Natural killer cell (primary cell): ENCODE data around the gene LRRC10B. TPM values are rescaled to one million over a fixed set of nuclear protein-coding genes. Genes with fewer than 3 reads are reported as not detected.

Experiments used
- ATAC-seq, 3 donors: fragments of 150-1000 bp in 2 of 3; fragments of 200-7000 bp in 1 of 3; cut with Tn5 transposase; 1 replicate in 1 of 3; 2 replicates in 2 of 3; pipeline ENCODE4 v1.10.0; 2021; ENCODE audit warnings: mild to moderate bottlenecking in 2 of 3, moderate library complexity in 2 of 3
- DNase-seq, 2 donors: peaks; one replicate each; pipeline versions ENCODE4 v3.0.0 to v3.0.0-alpha.2; 2013 to 2021; ENCODE audit warnings: mixed read lengths in 1 of 2
- H3K27ac ChIP-seq: one replicate; pipeline ENCODE4 v1.5.1; 2013; ENCODE audit warnings: mild to moderate bottlenecking, low read length
- H3K27me3 ChIP-seq: one replicate; pipeline ENCODE4 v1.6.1; 2013; ENCODE audit warnings: low read length; ENCODE audit not compliant: control insufficient read depth, insufficient read depth
- H3K36me3 ChIP-seq: one replicate; pipeline ENCODE4 v1.6.1; 2013; ENCODE audit warnings: low read length; ENCODE audit not compliant: control insufficient read depth, insufficient read depth
- H3K4me1 ChIP-seq: one replicate; pipeline ENCODE4 v1.6.1; 2013; ENCODE audit warnings: low read length; ENCODE audit not compliant: control insufficient read depth, insufficient read depth
- H3K4me3 ChIP-seq: one replicate; pipeline ENCODE4 v1.5.1; 2013; ENCODE audit warnings: low read length
- H3K9me3 ChIP-seq: one replicate; pipeline ENCODE4 v1.6.1; 2013; ENCODE audit warnings: low read length; ENCODE audit not compliant: control insufficient read depth, insufficient read depth
- H3K27ac Mint-ChIP-seq, 2 donors: one replicate each; pipeline ENCODE4 v1.8.0; 2022; ENCODE audit warnings: mild to moderate bottlenecking in 2 of 2, mixed read lengths in 2 of 2, moderate library complexity in 1 of 2
- H3K27me3 Mint-ChIP-seq, 2 donors: one replicate each; pipeline ENCODE4 v1.8.0; 2022; ENCODE audit warnings: low read depth in 2 of 2, mixed read lengths in 2 of 2
- H3K36me3 Mint-ChIP-seq: one replicate; pipeline ENCODE4 v1.8.0; 2022; ENCODE audit warnings: mixed read lengths
- H3K4me1 Mint-ChIP-seq, 2 donors: one replicate each; pipeline ENCODE4 v1.8.0; 2022; ENCODE audit warnings: mixed read lengths in 2 of 2
- H3K4me3 Mint-ChIP-seq: one replicate; pipeline ENCODE4 v1.8.0; 2022; ENCODE audit warnings: mild to moderate bottlenecking, moderate library complexity, mixed read lengths
- H3K9me3 Mint-ChIP-seq, 2 donors: one replicate each; pipeline ENCODE4 v1.8.0; 2022; ENCODE audit warnings: mixed read lengths in 2 of 2
- WGBS: methylation state at CpG from one replicate; pipeline ENCODE4 v1.1.7; 2013; ENCODE audit warnings: missing lambda C conversion rate; ENCODE audit not compliant: insufficient coverage; 5-methylcytosine and 5-hydroxymethylcytosine counted together
- intact Hi-C: fragments of 100-400 bp; cut with micrococcal nuclease; formaldehyde crosslinking; loops from one replicate; pipeline ENCODE4 v1.14.2; 2022
- total RNA-seq, 4 donors: library from RNA; stranded (reverse); fragments of 120-200 nt in 1 of 4; gene quantifications; one replicate each; pipeline versions ENCODE4 v1.2.3 to v1.2.4, GENCODE V29; 2013 to 2022
- TF ChIP-seq, protein P1 (sequence below): fragments of 200-600 bp; IDR thresholded peaks from one replicate; pipeline ENCODE4 v1.8.0; 2022; ENCODE audit warnings: antibody characterized with exemption

Gene LRRC10B
- total RNA-seq, 3 donors from 2014 or later (not counting 1 experiment from before 2014, with no cell fraction given): not detected

- Mint-ChIP-seq H3K36me3 (no peaks in the 10 kb centered on the region), H3K9me3 (no peaks in the 10 kb centered on the region), H3K4me3 (no peak overlapping the region), H3K27me3 (peaks cover 27 to 37% of the 10 kb centered on the region in 2 donors), H3K4me1 (peaks cover 5% of the 10 kb centered on the region in 2 donors), H3K27ac (no peak overlapping the region)
- DNase-seq: no peak
- Histone ChIP-seq H3K27me3 (peaks cover 15% of the 10 kb centered on the region), H3K27ac (no peak overlapping the region), H3K4me3 (no peak overlapping the region), H3K9me3 (no peaks in the 10 kb centered on the region), H3K4me1 (peaks cover 9% of the 10 kb centered on the region), H3K36me3 (no peaks in the 10 kb centered on the region)
- no peak for ATAC-seq
- intact Hi-C loops: no loop called here
- WGBS: 74% methylated on average over 13 of the region's 14 CpGs
- TF ChIP-seq, protein P1, sequence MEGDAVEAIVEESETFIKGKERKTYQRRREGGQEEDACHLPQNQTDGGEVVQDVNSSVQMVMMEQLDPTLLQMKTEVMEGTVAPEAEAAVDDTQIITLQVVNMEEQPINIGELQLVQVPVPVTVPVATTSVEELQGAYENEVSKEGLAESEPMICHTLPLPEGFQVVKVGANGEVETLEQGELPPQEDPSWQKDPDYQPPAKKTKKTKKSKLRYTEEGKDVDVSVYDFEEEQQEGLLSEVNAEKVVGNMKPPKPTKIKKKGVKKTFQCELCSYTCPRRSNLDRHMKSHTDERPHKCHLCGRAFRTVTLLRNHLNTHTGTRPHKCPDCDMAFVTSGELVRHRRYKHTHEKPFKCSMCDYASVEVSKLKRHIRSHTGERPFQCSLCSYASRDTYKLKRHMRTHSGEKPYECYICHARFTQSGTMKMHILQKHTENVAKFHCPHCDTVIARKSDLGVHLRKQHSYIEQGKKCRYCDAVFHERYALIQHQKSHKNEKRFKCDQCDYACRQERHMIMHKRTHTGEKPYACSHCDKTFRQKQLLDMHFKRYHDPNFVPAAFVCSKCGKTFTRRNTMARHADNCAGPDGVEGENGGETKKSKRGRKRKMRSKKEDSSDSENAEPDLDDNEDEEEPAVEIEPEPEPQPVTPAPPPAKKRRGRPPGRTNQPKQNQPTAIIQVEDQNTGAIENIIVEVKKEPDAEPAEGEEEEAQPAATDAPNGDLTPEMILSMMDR: no peak
These were observed 1.4 kb upstream of the LRRC10B start for GRCh38 chr11:61507012-61507768.

- H3K9me3 ChIP-seq: no peaks in the 10 kb centered on the region
- H3K4me1 ChIP-seq: peaks cover 9% of the 10 kb centered on the region
- Mint-ChIP-seq H3K36me3 (no peaks in the 10 kb centered on the region), H3K27ac (no peak overlapping the region), H3K27me3 (peaks cover 26 to 37% of the 10 kb centered on the region in 2 donors), H3K9me3 (no peaks in the 10 kb centered on the region), H3K4me3 (peak overlapping the region; percentile 21), H3K4me1 (peaks cover 5% of the 10 kb centered on the region in 2 donors)
- ATAC-seq: peak; percentile 57 to 83 (median 78)
- H3K4me3 ChIP-seq: no peak overlapping the region
- H3K27ac ChIP-seq: no peak overlapping the region
- 4% methylated on average over 117 of the region's 117 CpGs for WGBS
- DNase-seq: peak; percentile 22 to 74
- intact Hi-C loops: no loop called here
- H3K36me3 ChIP-seq: no peaks in the 10 kb centered on the region
- peaks cover 15% of the 10 kb centered on the region for H3K27me3 ChIP-seq
- TF ChIP-seq, protein P1: peak; percentile 14
These were observed 787 bp downstream of the LRRC10B start for GRCh38 chr11:61509043-61510029.

GRCh38 chr11:61510166-61510919, 1.8 kb downstream of the LRRC10B start:
- no peaks in the 10 kb centered on the region for H3K36me3 ChIP-seq
- ATAC-seq: no peak
- no peak overlapping the region for H3K27ac ChIP-seq
- WGBS: 86% methylated on average over 12 of the region's 16 CpGs
- intact Hi-C loops: no loop called here
- peaks cover 15% of the 10 kb centered on the region for H3K27me3 ChIP-seq
- no peaks in the 10 kb centered on the region for H3K9me3 Mint-ChIP-seq
- peaks cover 26 to 37% of the 10 kb centered on the region in 2 donors for H3K27me3 Mint-ChIP-seq
- H3K27ac Mint-ChIP-seq: no peak overlapping the region
- H3K4me3 Mint-ChIP-seq: peak overlapping the region; percentile 56
- DNase-seq: no peak
- TF ChIP-seq, protein P1: no peak
- no peak overlapping the region for H3K4me3 ChIP-seq
- H3K4me1 ChIP-seq: peaks cover 9% of the 10 kb centered on the region
- H3K36me3 Mint-ChIP-seq: no peaks in the 10 kb centered on the region
- H3K4me1 Mint-ChIP-seq: peaks cover 5% of the 10 kb centered on the region in 2 donors
- H3K9me3 ChIP-seq: no peaks in the 10 kb centered on the region
